ENCODE measurements around the gene POLR1B. TPM values are rescaled to one million over a fixed set of nuclear protein-coding genes. Genes with fewer than 3 reads are reported as not detected.

Gene POLR1B
- total and polyA plus RNA-seq, 10 of the 15 experiments (the other 5 are each of a cell fraction or from before 2014, with no cell fraction given): 13.4 to 55.8 (median 35.9) TPM

DNA sequence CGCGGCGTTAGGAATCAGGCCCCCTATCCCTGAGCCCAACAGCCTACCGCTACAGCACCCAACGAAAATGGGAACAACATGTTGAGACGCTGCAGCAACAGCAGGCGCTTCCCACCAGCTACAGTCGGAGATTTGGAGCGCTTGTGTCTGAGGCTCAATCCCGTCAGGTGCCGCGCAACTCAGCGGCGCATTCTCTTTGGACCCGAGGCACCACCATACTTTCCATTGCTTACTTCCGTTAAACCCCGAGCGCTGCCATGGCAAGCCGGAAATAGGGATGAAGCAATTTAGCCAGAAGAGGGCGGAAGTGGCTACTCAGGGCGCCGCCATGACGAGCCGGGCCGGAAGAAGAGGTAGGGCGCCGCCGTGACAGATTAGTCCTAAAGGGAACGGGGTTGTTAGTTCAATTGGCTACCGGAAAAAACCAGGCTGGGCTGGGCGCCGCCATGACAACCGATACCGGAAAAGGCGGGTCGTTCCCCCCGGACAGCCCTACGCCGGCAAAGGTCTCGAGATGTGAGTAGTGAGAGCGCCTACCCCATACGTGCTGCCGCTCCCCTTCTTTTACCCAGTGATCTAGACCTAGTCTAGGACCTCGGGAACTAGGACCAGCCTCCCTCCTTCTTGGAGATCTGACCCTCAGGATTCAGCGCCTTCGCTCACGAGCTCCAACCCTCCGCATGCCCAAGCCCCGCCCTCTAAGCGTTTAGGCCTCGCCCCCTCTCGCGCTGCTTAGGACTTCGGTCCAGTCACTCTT is 42.0 kb downstream of the POLR1B start, which contains the start of gene CHCHD5 (continued):
- TF ChIP-seq EP300 (IDR thresholded peaks at IDR 0.05; ENCODE audit: borderline replicate concordance in 1 of 2, control insufficient read depth in 1 of 2, low read depth in 2 of 2, low read length in 2 of 2): no peak
- 0 out of 2 replicates have a peak, but pooled peaks have one; percentile 16 for TF ChIP-seq NRF1 (conservative IDR thresholded peaks at IDR 0.05; ENCODE audit: low read depth, low read length)
- 0 out of 2 replicates have a peak, but pooled peaks have one; percentile 11 for TF ChIP-seq NFIC (IDR thresholded peaks at IDR 0.05; ENCODE audit: low read depth, low read length)
- peak in 1 of 2 experiments; percentile 96; a peak in 2 of 4 replicates for TF ChIP-seq ETV6 (conservative IDR thresholded peaks at IDR 0.05 in 1 of 2, IDR thresholded peaks at IDR 0.05 in 1 of 2; ENCODE audit: borderline replicate concordance in 1 of 2, low read depth in 1 of 2)
- TF ChIP-seq EGR1 (IDR thresholded peaks at IDR 0.05; ENCODE audit: borderline replicate concordance in 1 of 2, low read depth in 2 of 2, low read length in 2 of 2): peak in 1 of 2 experiments; percentile 73; a peak in 1 of 3 replicates
- TF ChIP-seq, protein P1, sequence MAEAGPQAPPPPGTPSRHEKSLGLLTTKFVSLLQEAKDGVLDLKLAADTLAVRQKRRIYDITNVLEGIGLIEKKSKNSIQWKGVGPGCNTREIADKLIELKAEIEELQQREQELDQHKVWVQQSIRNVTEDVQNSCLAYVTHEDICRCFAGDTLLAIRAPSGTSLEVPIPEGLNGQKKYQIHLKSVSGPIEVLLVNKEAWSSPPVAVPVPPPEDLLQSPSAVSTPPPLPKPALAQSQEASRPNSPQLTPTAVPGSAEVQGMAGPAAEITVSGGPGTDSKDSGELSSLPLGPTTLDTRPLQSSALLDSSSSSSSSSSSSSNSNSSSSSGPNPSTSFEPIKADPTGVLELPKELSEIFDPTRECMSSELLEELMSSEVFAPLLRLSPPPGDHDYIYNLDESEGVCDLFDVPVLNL (IDR thresholded peaks at IDR 0.05; ENCODE audit: low read depth, low read length): no peak
- no peak for TF ChIP-seq NFXL1 (IDR thresholded peaks at IDR 0.05; ENCODE audit: borderline replicate concordance)
- TF ChIP-seq, protein P2, sequence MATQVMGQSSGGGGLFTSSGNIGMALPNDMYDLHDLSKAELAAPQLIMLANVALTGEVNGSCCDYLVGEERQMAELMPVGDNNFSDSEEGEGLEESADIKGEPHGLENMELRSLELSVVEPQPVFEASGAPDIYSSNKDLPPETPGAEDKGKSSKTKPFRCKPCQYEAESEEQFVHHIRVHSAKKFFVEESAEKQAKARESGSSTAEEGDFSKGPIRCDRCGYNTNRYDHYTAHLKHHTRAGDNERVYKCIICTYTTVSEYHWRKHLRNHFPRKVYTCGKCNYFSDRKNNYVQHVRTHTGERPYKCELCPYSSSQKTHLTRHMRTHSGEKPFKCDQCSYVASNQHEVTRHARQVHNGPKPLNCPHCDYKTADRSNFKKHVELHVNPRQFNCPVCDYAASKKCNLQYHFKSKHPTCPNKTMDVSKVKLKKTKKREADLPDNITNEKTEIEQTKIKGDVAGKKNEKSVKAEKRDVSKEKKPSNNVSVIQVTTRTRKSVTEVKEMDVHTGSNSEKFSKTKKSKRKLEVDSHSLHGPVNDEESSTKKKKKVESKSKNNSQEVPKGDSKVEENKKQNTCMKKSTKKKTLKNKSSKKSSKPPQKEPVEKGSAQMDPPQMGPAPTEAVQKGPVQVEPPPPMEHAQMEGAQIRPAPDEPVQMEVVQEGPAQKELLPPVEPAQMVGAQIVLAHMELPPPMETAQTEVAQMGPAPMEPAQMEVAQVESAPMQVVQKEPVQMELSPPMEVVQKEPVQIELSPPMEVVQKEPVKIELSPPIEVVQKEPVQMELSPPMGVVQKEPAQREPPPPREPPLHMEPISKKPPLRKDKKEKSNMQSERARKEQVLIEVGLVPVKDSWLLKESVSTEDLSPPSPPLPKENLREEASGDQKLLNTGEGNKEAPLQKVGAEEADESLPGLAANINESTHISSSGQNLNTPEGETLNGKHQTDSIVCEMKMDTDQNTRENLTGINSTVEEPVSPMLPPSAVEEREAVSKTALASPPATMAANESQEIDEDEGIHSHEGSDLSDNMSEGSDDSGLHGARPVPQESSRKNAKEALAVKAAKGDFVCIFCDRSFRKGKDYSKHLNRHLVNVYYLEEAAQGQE (IDR thresholded peaks at IDR 0.05; ENCODE audit: low read depth, low read length): no peak
- TF ChIP-seq JUND (IDR thresholded peaks at IDR 0.05; ENCODE audit: low read depth, low read length): no peak
- peak; percentile 99 for TF ChIP-seq YY1 (IDR thresholded peaks at IDR 0.05; ENCODE audit: low read depth, low read length)
- no peak for TF ChIP-seq SUZ12 (IDR thresholded peaks at IDR 0.05; ENCODE audit: unreplicated experiment)
- TF ChIP-seq, protein P3, sequence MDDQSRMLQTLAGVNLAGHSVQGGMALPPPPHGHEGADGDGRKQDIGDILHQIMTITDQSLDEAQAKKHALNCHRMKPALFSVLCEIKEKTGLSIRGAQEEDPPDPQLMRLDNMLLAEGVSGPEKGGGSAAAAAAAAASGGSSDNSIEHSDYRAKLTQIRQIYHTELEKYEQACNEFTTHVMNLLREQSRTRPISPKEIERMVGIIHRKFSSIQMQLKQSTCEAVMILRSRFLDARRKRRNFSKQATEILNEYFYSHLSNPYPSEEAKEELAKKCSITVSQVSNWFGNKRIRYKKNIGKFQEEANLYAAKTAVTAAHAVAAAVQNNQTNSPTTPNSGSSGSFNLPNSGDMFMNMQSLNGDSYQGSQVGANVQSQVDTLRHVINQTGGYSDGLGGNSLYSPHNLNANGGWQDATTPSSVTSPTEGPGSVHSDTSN (IDR thresholded peaks at IDR 0.05; ENCODE audit: insufficient replicate concordance, low read depth, low read length): no peak
- TF ChIP-seq, protein P4, sequence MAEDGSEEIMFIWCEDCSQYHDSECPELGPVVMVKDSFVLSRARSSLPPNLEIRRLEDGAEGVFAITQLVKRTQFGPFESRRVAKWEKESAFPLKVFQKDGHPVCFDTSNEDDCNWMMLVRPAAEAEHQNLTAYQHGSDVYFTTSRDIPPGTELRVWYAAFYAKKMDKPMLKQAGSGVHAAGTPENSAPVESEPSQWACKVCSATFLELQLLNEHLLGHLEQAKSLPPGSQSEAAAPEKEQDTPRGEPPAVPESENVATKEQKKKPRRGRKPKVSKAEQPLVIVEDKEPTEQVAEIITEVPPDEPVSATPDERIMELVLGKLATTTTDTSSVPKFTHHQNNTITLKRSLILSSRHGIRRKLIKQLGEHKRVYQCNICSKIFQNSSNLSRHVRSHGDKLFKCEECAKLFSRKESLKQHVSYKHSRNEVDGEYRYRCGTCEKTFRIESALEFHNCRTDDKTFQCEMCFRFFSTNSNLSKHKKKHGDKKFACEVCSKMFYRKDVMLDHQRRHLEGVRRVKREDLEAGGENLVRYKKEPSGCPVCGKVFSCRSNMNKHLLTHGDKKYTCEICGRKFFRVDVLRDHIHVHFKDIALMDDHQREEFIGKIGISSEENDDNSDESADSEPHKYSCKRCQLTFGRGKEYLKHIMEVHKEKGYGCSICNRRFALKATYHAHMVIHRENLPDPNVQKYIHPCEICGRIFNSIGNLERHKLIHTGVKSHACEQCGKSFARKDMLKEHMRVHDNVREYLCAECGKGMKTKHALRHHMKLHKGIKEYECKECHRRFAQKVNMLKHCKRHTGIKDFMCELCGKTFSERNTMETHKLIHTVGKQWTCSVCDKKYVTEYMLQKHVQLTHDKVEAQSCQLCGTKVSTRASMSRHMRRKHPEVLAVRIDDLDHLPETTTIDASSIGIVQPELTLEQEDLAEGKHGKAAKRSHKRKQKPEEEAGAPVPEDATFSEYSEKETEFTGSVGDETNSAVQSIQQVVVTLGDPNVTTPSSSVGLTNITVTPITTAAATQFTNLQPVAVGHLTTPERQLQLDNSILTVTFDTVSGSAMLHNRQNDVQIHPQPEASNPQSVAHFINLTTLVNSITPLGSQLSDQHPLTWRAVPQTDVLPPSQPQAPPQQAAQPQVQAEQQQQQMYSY (CRISPR knock-in tag; IDR thresholded peaks at IDR 0.05): no peak
- peak in 1 of 2 experiments; percentile 41; a peak in 1 of 4 replicates for TF ChIP-seq SRF (IDR thresholded peaks at IDR 0.05; ENCODE audit: low read depth in 2 of 2, low read length in 2 of 2)

All from GM12878 (cell line).